ENCODE data around the gene ZNF491. TPM values are rescaled to one million over a fixed set of nuclear protein-coding genes. Genes with fewer than 3 reads are reported as not detected.
"Not testable (repeated sequence)": the region's sequence is repeated elsewhere in the genome, so short reads cannot be mapped to it uniquely, and the experiment has no call there.

The ZNF491 gene
- total RNA-seq, 1 experiment from 2014 or later: not detected

- H3K9me2 ChIP-seq (ENCODE audit: insufficient read depth); H3K9me3 ChIP-seq (ENCODE audit: control insufficient read depth in 1 of 2, insufficient read depth in 1 of 2, low read depth in 1 of 2, low read length in 2 of 2); H3K4me2 ChIP-seq (ENCODE audit: low read length); H3K79me2 ChIP-seq (ENCODE audit: insufficient read depth, low read length); CTCF ChIA-PET; intact Hi-C loops (cut with micrococcal nuclease); H3K4me3 ChIP-seq (replicated peaks in 1 of 2; ENCODE audit: low read depth in 1 of 2, low read length in 2 of 2); H2AFZ ChIP-seq (ENCODE audit: low read depth, low read length, poor library complexity, severe bottlenecking); RAD21 ChIA-PET (ENCODE audit: low non-redundant PET in 1 of 2, low total read pairs in 2 of 2, uncharacterized antibody in 2 of 2, unreplicated experiment in 2 of 2); BruUV-seq (replicated peaks); H3K9ac ChIP-seq (ENCODE audit: low read length); H3K27ac ChIP-seq (ENCODE audit: low read depth, low read length); POLR2A ChIA-PET; H3K27me3 ChIP-seq (ENCODE audit: insufficient read depth, low read length); H4K20me1 ChIP-seq (ENCODE audit: insufficient read depth); DNase-seq (ENCODE audit: low read depth, low spot score); H3K36me3 ChIP-seq (ENCODE audit: control insufficient read depth in 1 of 2, insufficient read depth in 2 of 2, low read length in 2 of 2); ATAC-seq; H3K4me1 ChIP-seq (ENCODE audit: control insufficient read depth in 1 of 2, insufficient read depth in 2 of 2, low read length in 2 of 2): not testable (repeated sequence)
Observed at GRCh38 chr19:11850289-11850688, 52.0 kb downstream of the ZNF491 start.

GRCh38 chr19:11853358-11853757 lies 55.0 kb downstream of the ZNF491 start:
- Histone ChIP-seq H3K4me3 (replicated peaks in 1 of 2; ENCODE audit: low read depth in 1 of 2, low read length in 2 of 2) (no peak overlapping the region), H3K9me2 (ENCODE audit: insufficient read depth) (no peaks in the 10 kb centered on the region), H3K27ac (ENCODE audit: low read depth, low read length) (no peak overlapping the region), H3K4me1 (ENCODE audit: control insufficient read depth in 1 of 2, insufficient read depth in 2 of 2, low read length in 2 of 2) (no peaks in the 10 kb centered on the region), H3K9me3 (ENCODE audit: control insufficient read depth in 1 of 2, insufficient read depth in 1 of 2, low read depth in 1 of 2, low read length in 2 of 2) (no peaks in the 10 kb centered on the region), H3K27me3 (ENCODE audit: insufficient read depth, low read length) (no peaks in the 10 kb centered on the region), H3K79me2 (ENCODE audit: insufficient read depth, low read length) (no peaks in the 10 kb centered on the region), H2AFZ (ENCODE audit: low read depth, low read length, poor library complexity, severe bottlenecking) (no peak overlapping the region), H4K20me1 (ENCODE audit: insufficient read depth) (no peaks in the 10 kb centered on the region), H3K4me2 (ENCODE audit: low read length) (no peak overlapping the region), H3K36me3 (ENCODE audit: control insufficient read depth in 1 of 2, insufficient read depth in 2 of 2, low read length in 2 of 2) (no peaks in the 10 kb centered on the region), H3K9ac (ENCODE audit: low read length) (no peak overlapping the region)
- TF ChIP-seq MAX (IDR thresholded peaks at IDR 0.05) (no peak), FOSL1 (IDR thresholded peaks at IDR 0.05; ENCODE audit: low read depth) (no peak), EGR1 (IDR thresholded peaks at IDR 0.05; ENCODE audit: low read depth) (no peak), JUND (IDR thresholded peaks at IDR 0.05) (no peak), CBX3 (IDR thresholded peaks at IDR 0.05; ENCODE audit: low read depth) (no peak), RAD21 (IDR thresholded peaks at IDR 0.05; ENCODE audit: low read depth) (no peak), EZH2 (IDR thresholded peaks at IDR 0.05) (no peak), ZFX (IDR thresholded peaks at IDR 0.05) (no peak), POLR2A (IDR thresholded peaks at IDR 0.05; ENCODE audit: borderline replicate concordance, extremely low read depth, insufficient read depth, insufficient read length) (no peak), ATF3 (IDR thresholded peaks at IDR 0.05) (no peak), ZBTB33 (IDR thresholded peaks at IDR 0.05; ENCODE audit: extremely low read depth, insufficient replicate concordance, low read length) (no peak), CTCF (IDR thresholded peaks at IDR 0.05 in 2 of 3, conservative IDR thresholded peaks at IDR 0.05 in 1 of 3; ENCODE audit: borderline replicate concordance in 1 of 3, insufficient read depth in 1 of 3, low read depth in 2 of 3, low read length in 2 of 3) (no peak)
- CTCF ChIA-PET: no interaction called here
- ATAC-seq (no peak), DNase-seq (ENCODE audit: low read depth, low spot score) (no peak)
- POLR2A ChIA-PET: no interaction called here
- BruUV-seq (replicated peaks): no TSS peak
- RAD21 ChIA-PET (ENCODE audit: low non-redundant PET in 1 of 2, low total read pairs in 2 of 2, uncharacterized antibody in 2 of 2, unreplicated experiment in 2 of 2): no interaction called here
- intact Hi-C loops (cut with micrococcal nuclease): no loop called here

Measured in HCT116 (cell line).